NCI-H446 (cell line): ENCODE data around the gene GALNT9.

ENCODE experiments used
- DNase-seq, 2 experiments: peaks; one replicate each; lab custom pipeline; 2025; lab: John Stamatoyannopoulos, UW

Gene GALNT9

DNA sequence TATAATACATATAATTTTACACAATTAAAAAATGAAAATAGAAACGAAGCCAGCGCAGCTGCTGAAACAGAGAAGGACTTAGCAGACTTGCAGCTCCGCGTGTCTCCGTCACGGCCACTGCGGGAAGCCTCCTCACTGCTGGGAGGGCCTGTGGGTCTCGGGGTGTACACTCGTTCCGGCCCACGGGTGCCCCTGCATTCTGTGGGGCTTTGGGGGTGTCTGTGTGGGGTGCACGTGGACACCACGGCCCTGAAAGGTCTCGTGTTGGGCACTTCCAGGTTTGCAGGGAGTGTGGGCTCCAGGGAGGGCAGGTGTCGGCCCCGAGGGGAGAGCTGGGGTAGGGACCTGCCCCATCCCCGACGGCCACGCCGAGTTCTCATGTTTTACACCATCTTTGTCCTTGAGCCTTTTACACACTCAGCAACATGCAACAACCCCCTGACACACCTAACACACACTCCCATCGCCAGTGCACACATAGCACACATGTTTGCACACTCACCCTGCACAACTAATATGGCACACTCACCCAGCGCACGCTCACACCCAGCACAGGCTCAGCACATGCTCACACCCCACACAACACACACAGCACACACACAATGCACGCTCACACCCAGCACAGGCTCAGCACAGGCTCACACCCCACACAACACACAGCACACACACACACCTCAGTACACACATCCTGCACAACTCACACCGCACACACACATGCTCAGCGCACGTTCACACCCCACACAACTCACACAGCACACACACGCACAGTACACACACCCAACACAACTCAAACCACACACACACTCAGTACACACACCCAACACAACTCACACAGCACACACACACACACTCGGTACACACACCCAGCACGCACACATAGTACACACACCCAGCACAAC is 148.5 kb downstream of the GALNT9 start:
- DNase-seq: no peak

DNA sequence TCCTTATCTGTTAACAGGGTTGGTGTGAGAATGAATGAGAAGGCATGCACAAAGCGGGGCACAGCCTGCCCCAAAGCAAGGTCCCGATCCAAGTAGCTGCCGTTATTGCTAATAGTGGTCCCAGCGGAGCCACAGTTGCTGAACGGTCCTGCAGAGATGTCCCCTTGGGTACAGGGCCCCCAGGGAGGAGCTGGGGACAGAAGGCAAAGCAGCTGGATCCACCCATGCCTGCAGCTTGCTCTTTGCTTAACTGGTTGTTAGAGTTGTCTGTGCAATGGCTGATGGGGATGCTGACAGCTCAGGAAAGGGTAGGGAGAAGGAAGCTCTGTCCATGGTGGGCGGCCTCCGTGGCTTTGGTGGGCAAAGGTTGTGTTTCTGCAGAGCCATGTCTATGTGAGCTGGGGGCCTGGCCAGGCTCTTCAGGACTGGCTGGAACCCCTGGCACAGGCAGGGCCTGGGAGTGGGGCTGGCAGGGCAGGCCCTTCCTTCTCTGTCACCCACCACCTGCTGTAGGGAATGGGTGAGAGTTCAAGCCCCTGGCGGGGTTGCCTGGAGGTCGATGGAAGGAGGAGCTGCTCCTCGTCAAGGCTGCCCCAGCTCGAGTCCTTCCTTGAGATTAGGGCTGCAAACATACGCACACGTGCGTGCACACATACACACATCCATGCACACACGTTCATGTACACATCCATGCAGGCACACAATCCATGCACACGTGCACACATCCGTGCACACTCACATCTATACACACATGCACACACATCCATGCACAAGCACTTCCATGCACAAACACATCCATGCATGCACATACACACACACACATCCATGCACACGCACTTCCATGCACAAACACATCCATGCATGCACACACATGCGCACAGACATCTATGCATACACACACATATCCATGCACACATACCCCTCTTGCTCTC is 149.7 kb downstream of the GALNT9 start:
- no peak for DNase-seq

DNA sequence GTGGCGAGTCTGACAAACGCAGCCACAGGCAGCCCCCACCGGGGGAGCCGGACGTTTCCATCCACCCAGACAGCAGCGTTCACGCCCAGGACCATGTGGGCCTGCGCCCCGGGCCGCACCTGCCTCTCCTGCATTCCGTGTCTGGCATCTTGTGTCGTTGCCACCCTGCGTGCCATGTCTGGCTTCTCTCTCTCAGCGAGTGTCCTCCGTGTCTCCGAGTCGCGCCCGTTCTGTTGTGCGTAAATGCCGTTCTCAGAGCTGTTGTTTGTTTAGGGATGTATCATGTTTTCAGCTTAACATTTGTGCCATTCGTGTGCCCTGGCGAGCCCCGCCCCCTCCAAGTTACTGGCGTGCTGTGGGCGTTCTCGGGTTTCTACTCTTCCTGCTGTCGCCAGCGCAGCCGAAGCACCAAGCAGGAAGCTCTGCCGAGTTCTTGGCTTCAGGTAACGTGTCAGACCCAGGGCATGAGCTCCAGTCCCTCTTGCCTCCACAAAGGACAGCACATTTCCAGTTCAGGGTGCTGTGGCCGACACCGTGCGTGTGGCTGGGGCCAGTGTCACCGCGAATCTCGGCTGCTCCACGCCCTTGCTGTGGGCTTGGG is 150.5 kb downstream of the GALNT9 start:
- DNase-seq: no peak

DNA sequence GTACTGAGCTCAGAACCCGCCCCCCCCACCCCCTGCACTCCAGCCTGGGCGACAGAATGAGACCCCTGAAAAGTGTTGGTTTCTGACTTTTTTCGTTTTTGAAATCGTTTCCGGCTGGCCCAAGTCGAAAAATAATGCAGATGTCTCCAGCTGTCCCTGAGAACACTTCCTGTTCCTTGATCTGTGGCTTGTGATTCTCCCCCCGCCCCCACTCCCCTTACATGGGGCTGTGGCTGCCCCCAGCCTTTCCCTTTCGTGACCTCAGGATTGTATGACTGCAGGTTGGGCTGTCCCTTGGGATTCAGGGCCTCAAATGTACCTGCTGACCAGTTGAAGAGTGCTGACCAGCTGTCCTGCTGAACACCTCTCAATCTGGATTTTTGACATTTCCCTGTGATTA is 151.1 kb downstream of the GALNT9 start:
- no peak for DNase-seq

DNA sequence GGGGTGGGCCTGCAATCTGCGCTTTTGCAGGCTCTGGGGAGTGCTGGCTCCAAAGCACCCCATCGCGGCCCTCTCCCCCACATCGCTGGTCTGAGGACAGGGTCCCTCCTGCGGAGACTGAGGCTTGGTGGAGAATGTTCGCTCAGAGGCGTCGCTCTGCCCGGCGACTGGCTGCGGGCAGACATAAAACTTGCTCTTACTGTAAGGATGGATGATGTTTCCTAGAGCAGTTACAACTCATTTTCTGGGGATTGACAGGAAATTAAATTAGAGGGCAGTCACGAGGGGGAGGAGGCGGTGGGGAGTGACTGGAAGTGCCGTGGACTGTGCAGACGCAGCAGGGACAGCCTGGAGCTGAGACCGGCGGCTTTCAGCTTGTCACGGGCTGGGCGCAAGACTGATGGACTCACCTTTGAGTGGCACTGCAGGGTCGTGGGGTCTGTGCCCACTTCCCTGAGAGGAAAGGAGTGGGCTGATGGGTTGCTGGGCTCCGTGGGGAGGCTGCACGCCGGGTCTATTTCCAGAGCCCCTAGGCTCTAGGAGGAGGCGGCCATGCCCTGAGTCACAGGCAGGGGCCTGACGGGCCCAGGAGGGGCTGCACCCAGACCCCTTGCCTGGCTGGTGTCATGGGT is 152.4 kb downstream of the GALNT9 start:
- no peak for DNase-seq

DNA sequence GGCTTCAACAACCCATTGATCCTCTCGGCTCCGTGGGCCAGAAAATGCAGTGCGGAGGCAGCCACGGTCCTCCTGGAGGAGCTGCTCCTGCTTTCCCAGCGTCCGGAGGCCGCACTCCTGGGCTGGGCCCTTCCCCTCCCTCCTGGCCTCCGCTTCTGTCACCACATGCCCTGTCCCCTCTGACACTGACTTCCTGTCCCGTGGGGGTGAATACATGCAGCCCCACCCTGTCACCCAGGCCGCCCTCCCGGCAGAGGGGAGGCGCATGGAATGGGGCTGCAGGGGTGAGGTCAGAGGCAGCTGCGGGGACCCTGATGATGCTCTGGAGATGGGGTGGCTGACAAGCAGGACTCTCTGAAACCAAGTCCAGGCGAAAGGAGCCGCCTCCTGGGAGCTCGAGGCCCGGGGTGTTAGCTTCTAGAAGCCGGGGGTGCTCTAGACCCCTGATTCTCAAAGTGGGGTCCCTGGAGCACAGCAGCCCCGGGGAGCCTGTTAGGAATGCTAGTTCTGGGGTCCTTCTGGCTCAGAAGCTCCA is 152.9 kb downstream of the GALNT9 start:
- DNase-seq: no peak

DNA sequence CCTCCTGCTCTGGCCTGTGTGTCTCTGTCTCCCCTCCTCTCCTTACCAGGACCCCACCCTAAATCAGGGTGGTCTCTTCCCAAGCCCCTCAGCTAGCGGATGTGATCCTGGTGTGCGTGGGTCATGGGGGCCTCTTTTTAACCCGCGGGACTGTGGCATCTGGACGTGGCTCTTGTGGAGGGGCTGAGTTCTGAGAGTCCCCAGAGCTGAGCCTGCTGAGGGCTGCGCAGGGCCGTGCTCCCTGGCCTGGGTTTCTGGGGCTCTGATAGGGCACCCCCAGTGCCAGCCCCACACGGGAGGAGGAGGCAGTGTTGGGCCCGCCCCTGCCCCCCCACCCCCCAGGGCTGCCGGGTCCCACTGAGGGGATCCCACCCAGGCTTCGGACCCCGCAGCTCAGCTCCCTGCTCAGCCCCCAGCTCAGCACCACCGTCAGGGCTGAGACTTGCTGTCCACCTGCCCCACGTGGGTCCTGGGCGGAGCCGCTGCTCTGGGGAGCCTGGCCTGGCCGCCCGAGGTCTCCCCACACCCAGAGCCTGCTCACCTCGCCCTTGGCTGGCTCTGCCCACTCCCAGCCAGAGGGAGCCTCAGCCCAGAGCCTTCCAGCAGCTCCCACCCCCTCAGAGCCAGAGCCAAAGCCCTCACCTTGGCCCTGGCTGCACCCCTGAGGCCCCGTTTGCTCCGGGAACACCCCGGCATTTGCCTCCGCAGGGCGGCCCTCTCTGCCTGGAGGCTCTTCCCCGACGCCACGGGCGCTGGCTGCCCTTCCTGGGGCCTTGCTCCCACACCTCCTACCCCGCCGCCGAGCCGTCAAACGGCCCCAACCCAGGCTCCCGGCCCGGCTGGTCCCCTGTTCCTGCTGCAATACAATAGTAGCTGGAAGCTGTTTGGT is 153.6 kb downstream of the GALNT9 start:
- no peak for DNase-seq

DNA sequence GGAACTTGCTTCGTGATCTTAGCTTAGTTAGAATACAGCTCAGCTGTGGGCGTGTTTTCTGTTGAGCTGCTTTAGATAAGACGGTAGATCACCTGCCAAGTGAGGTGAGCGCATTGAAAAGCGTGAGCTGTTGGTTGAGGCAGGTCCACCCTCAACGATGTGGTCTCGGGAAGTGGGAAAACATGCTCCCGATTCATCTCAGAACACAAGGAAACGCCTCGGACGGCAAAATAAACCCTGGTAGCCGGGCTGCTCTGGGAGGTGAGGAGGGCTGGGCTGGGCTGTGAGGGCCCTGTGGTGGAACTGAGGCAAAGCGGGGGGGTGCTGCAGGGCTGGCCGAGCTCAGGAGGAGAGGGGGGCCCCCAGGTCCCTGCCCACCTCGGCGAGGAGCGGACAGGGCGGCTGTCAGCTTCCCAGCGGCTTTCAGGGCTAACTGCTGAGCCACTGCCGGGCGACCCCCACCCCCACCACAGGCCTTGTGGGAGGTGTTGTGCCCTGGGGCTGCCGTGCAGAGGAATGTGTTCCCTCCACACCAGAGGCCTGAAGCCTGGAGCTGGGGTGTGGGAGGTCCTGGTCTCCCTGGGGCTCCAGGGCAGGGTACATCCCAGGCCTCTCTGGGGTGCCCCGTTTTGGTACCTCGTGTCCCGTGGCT is 154.4 kb downstream of the GALNT9 start:
- DNase-seq: no peak

DNA sequence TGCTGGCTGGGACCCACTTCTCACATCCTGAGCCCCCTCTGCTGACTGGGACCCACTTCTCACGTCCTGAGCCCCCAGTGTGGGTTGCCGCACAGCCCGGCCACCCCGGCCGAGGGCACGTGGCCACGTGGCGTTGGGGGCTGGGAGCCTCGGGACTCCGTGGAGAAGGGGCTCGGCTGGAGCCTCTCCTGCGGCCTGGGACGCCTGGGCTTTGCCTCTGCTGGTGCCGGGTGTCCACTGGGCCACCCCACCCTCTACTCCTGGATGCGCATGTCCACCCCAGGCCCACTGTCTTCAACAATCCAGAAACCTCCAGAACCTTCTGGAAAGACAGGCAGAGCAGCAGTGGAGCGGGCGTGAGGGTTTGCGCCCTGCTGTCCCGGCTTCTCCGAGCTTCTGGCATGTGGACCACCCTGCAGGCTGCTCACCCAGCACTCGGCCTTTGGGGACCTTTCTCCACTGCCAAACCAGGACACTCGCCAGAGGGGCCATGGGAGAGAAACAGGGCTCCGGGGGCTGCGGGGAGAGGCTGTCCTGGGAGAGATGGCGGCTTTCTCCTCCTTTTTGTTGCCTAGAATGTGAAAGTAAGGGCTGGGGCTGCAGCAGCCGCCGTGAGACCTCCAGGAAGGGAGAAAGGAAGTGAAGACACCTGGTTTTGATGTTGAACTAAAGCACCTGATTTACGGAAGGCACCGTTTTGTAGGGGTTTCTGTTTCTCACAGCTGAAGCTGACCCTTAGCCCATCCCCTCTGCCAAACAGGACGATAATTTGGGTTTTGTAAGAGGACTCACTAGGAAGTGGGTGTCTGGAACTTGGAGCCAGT is 155.2 kb downstream of the GALNT9 start:
- no peak for DNase-seq

DNA sequence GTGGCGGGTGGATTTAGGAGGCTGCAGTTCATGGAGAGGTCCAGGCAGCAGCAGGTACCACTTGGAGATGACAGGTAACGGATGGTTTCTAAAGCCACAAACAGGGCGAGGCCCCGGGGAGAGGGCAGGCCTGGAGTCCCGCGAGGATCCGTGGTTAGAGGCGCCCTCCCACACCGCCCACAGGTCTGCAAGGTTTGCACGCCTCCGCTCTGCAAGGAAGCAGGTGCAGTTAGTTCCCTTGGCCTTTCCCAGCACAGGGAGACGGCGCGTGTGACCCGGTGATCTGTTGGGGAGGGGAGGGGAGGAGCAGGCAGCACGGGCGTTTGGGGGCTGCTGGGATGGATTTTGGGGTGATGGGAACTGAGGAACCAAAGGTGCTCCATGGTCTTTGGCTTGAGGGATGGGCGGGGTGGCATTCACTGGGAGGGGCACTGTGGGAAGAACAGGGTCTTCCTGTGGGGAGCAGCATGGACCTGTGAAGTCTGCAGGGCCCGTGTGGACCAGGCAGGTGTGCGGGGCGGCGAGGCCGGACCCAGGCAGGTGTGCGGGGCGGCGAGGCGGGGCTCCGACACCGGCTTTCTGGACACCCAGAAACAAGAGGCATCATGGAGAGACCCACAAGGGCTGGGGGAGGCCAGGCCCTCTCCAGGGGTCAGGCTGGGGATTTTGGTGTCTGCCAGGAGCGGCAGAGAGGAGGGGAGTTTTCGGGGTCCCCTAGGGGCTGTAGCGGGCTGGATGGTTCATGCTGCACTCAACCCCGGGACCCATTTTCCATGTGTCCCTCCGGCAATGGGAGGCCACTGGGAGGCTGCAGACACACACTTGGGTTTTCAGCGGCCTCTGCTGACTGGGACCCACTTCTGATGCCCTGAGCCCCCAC is 156.0 kb downstream of the GALNT9 start:
- DNase-seq: no peak

DNA sequence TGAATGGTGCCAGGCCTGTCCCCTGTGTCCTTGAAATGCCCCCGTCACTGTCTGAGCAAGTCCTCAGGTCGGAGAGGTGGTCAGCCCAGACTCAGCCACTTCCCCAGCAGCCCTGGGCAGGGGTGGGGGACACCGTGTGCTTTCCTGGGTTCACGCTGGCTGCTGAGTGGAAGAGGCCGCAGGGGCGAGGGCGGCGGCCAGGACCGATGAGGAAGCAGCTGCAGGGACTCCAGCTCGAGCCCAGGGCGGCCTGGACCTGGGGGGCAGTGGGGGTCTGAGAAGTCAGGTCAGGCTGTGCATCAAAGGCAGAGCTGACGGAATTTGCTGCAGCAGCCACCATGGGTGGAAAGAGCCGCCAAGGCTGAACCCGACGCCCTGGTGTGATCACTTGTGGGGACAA is 156.8 kb downstream of the GALNT9 start:
- no peak for DNase-seq

DNA sequence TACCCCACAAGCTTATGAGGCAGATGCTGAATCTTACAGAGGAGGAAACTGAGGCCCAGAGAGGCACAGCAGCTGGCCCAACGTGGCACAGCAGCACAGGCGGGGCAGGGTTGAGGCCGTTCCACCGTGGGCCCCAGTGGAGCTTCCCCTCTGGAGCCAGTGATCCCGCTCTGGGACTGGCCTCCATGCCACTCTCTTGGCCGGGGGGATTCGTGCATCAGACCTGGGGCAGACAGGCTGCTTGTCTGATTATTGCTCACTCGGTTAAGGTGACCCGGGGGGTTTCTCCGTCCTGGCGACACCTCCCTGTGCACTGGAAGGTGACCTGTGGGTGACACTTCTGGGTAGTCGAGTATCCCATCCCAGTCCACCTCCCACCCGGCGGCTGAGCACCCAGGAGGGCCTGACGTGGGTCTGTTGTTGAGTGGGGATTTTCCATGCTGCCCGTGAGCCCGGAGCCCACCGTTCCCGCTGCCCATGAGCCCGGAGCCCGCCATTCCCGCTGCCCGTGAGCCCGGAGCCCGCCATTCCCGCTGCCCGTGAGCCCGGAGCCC is 157.3 kb downstream of the GALNT9 start:
- DNase-seq: no peak

DNA sequence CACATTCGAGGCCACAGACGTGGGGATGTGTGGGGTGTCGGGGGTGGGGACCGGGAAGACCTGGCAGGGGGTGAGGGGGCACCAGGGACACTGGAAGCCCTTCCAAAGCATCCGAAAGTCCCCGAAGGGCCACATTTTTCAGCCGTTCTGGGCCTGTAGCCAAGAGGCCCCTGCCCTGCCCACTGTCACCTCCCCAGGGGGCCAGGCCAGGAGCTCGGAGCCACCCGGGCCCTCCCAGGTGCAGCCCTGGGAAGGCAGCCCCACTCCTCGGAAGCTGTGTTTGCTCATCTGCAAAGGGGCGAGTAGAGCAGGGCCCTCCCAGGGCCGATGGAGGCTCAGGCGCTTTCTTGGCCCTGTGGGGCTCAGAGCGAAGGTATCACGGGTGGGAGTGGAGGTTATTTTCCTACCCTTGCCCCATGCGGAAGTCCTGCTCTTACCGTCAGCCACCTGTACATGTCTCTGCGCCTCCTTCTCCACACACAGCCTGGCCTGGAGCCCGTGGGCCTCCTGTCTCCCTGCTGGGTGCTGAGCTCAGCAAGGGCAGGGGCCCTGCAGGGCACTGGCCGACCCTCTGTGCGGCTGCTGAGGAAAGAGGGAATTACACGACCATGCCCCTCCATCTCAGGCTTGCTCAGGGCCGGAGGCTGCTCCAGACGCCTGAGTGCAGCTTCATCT is 158.0 kb downstream of the GALNT9 start:
- no peak for DNase-seq

DNA sequence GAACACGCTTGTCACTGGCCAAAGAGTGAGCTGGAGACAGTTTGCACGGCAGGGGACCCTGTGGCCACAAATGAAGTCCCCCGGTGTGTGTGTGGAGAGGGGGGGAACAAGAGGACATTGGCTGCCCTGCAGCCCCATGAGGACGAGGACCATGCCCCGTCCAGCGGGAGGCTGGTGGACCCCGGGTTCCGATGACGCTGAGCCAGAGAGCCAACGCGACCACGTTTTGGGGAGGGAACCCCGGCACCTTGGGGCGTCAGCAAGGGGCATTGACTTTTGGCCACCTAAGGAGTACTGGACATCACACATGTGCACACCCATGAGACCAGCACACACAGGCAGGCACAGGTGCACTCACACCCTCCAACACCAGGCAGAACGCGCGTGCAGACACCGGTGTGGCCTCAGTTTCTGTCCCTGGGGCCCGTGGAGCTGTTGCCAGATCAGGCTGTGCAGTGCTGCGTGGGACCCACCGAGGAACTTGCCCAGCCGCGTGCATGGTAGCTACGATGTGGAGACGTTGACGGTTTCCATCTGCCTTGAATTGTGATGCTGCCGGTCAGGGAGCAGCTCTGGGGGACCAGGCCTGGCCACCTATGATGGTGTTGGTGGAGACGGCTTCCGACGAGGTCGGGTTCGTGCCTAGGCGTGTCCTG is 158.6 kb downstream of the GALNT9 start:
- DNase-seq: no peak

DNA sequence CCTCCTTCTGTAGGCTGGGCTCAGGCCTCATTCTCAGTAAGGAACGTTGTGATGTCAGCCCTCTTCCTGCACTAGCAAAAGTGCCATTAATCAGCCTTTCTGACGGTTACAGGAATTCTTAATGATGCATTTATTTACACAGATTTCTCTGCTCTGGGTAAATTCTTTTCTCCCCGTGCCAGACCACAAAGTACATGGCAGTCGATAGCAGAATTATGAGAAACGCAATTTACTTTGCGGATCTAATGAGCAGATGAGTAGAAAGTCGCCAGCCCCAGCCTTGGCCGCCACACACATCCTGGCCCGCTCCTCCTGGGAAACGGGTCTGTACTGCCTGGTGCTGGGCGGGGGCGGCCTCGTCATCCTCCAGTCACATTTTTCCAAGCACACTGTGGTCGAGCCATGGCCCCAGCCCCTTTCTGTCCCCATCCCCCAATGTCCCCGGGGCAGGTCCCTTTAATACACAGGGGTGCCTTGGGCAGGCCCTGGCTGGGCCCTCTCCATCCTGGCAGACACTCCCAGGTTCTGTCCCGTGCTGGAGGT is 159.2 kb downstream of the GALNT9 start:
- DNase-seq: no peak

DNA sequence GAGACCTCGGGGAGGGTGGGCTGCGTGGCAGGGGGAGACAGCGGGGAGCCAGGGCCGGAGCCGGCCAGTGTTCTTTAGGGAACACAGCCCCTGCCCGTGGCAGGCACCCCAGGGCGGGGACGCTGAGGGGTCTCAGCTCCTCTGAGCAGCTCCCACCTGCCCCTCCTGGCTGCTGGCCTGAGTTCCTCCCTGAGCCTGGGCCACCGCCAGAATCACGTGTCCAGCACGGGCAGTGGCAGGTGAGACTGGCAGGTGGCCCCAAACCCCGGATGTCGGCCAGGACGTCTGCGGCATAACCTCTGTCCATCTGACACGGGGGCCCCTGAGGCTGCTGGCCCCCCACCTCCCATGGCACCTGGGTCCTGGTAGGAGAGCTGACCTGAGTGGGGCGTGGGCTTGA is 160.0 kb downstream of the GALNT9 start:
- DNase-seq: no peak
